IMR-90 (cell line): ENCODE measurements around the gene IGSF8. TPM values are rescaled to one million over a fixed set of nuclear protein-coding genes. Genes with fewer than 3 reads are reported as not detected.

Experiments
- ATAC-seq: fragments of 200-7000 bp; cut with Tn5 transposase; 2 replicates; pipeline ENCODE4 v1.9.1; 2020; ENCODE audit warnings: low read depth, mild to moderate bottlenecking, moderate library complexity
- BruUV-seq: library from RNA; stranded (reverse); fragments of 400-500 nt; replicated peaks from 2 replicates; lab custom pipeline; 2021; lab: Mats Ljungman, UMichigan
- CTCF ChIA-PET: fragments of 300-600 bp; formaldehyde crosslinking; extraction: SDS; loops from one replicate; lab custom pipeline; 2021; ENCODE audit warnings: antibody characterized with exemption; lab: Yijun Ruan, JAX
- POLR2A ChIA-PET: fragments of 300-600 bp; sonication (Branson Sonifier 250); formaldehyde crosslinking; loops from one replicate; lab custom pipeline; 2022; ENCODE audit warnings: antibody characterized with exemption; ENCODE audit not compliant: unreplicated experiment; lab: Charles Lee
- DNase-seq: peaks from one replicate; pipeline ENCODE4 v3.0.0; 2013
- H2AFZ ChIP-seq: replicated peaks from 2 replicates; pipeline ENCODE3; 2013; ENCODE audit warnings: low read length, mild to moderate bottlenecking; ENCODE audit not compliant: poor library complexity
- H2AK5ac ChIP-seq: 2 replicates; pipeline ENCODE4 v1.6.1; 2013; ENCODE audit warnings: low read depth, low read length, inconsistent platforms
- H2AK9ac ChIP-seq: replicated peaks from 2 replicates; pipeline ENCODE3; 2013; ENCODE audit warnings: mild to moderate bottlenecking, low read depth, low read length, moderate library complexity; ENCODE audit not compliant: poor library complexity
- H2BK120ac ChIP-seq: 2 replicates; pipeline ENCODE4 v1.6.1; 2013; ENCODE audit warnings: low read depth, low read length, inconsistent platforms
- H2BK15ac ChIP-seq: 3 replicates; pipeline ENCODE4 v1.6.1; 2013; ENCODE audit warnings: low read depth, low read length, inconsistent platforms
- H2BK20ac ChIP-seq: 2 replicates; pipeline ENCODE4 v1.6.1; 2013; ENCODE audit warnings: low read depth, mild to moderate bottlenecking, inconsistent platforms, low read length, moderate library complexity
- H2BK5ac ChIP-seq: 2 replicates; pipeline ENCODE4 v1.6.1; 2013; ENCODE audit warnings: mild to moderate bottlenecking, low read depth, low read length, inconsistent platforms; ENCODE audit not compliant: poor library complexity, severe bottlenecking
- H3K14ac ChIP-seq: replicated peaks from 2 replicates; pipeline ENCODE4 v1.6.1; 2013; ENCODE audit warnings: low read depth, low read length, inconsistent platforms
- H3K18ac ChIP-seq: 2 replicates; pipeline ENCODE4 v1.6.1; 2013; ENCODE audit warnings: low read depth, low read length, control low read depth
- H3K23ac ChIP-seq: 2 replicates; pipeline ENCODE4 v1.6.1; 2013; ENCODE audit warnings: low read depth, low read length, inconsistent platforms
- H3K27ac ChIP-seq: 2 replicates; pipeline ENCODE4 v1.5.1; 2013; ENCODE audit warnings: mild to moderate bottlenecking, control low read depth, low read length; ENCODE audit not compliant: insufficient read depth
- H3K27me3 ChIP-seq: 2 replicates; pipeline ENCODE4 v1.6.1; 2013; ENCODE audit warnings: low read length; ENCODE audit not compliant: control insufficient read depth, insufficient read depth
- H3K36me3 ChIP-seq: 2 replicates; pipeline ENCODE4 v1.6.1; 2013; ENCODE audit warnings: low read length, mixed read lengths; ENCODE audit not compliant: control insufficient read depth, insufficient read depth
- H3K4ac ChIP-seq: 2 replicates; pipeline ENCODE4 v1.6.1; 2013; ENCODE audit warnings: low read depth, low read length, inconsistent platforms
- H3K4me1 ChIP-seq: 2 replicates; pipeline ENCODE4 v1.6.1; 2013; ENCODE audit warnings: low read length, mixed read lengths; ENCODE audit not compliant: control insufficient read depth, insufficient read depth
- H3K4me2 ChIP-seq: 2 replicates; pipeline ENCODE4 v1.6.1; 2013; ENCODE audit warnings: low read depth, mild to moderate bottlenecking, control low read depth, low read length, moderate library complexity
- H3K4me3 ChIP-seq: 2 replicates; pipeline ENCODE4 v1.5.1; 2013; ENCODE audit warnings: low read depth, mild to moderate bottlenecking, control low read depth, low read length, moderate library complexity; ENCODE audit not compliant: insufficient read depth
- H3K56ac ChIP-seq: 2 replicates; pipeline ENCODE4 v1.6.1; 2013; ENCODE audit warnings: low read length, inconsistent platforms; ENCODE audit not compliant: insufficient read depth; ENCODE audit errors: extremely low read depth
- H3K79me1 ChIP-seq, 2 experiments: 2 replicates each; pipeline ENCODE4 v1.6.1; 2013; ENCODE audit warnings: low read length in 2 of 2, inconsistent platforms in 1 of 2, low read depth in 1 of 2
- H3K9ac ChIP-seq: 2 replicates; pipeline ENCODE4 v1.6.1; 2013; ENCODE audit warnings: low read depth, low read length, control low read depth
- H3K9me1 ChIP-seq: 2 replicates; pipeline ENCODE4 v1.6.1; 2013; ENCODE audit warnings: low read length, inconsistent platforms; ENCODE audit not compliant: insufficient read depth
- H3K9me3 ChIP-seq: 2 replicates; pipeline ENCODE4 v1.6.1; 2013; ENCODE audit warnings: low read length; ENCODE audit not compliant: control insufficient read depth, insufficient read depth
- H4K20me1 ChIP-seq: 2 replicates; pipeline ENCODE4 v1.6.1; 2013; ENCODE audit warnings: low read length, inconsistent platforms; ENCODE audit not compliant: insufficient read depth
- H4K5ac ChIP-seq: 2 replicates; pipeline ENCODE4 v1.6.1; 2013; ENCODE audit warnings: mild to moderate bottlenecking, low read depth, low read length, control low read depth
- H4K8ac ChIP-seq, 2 experiments: 2 replicates each; pipeline ENCODE4 v1.6.1; 2013; ENCODE audit warnings: low read depth in 2 of 2, low read length in 2 of 2, control low read depth in 1 of 2, inconsistent platforms in 1 of 2
- H4K91ac ChIP-seq: 2 replicates; pipeline ENCODE4 v1.6.1; 2013; ENCODE audit warnings: low read depth, low read length, inconsistent platforms; ENCODE audit not compliant: insufficient read depth
- CEBPB ChIP-seq: IDR thresholded peaks from 2 replicates; pipeline ENCODE4 v1.6.1; 2012; ENCODE audit warnings: low read depth, low read length, improper control_type of control experiment
- FOS ChIP-seq: fragments of 150-350 bp; IDR thresholded peaks from 2 replicates; pipeline ENCODE4 v1.6.1; 2016; ENCODE audit warnings: low read depth, low read length
- MAZ ChIP-seq: IDR thresholded peaks from 2 replicates; pipeline ENCODE4 v1.6.1; 2012; ENCODE audit warnings: low read depth, mild to moderate bottlenecking, low read length, improper control_type of control experiment, moderate library complexity, borderline replicate concordance
- SMC3 ChIP-seq: fragments of 150-350 bp; IDR thresholded peaks from 2 replicates; pipeline ENCODE4 v1.6.1; 2016; ENCODE audit warnings: low read depth, mild to moderate bottlenecking, antibody characterized with exemption, low read length, moderate library complexity
- WGBS, 2 experiments: methylation state at CpG; one replicate each; pipeline versions ENCODE4 v1.1.5 to v1.1.7; 2013; ENCODE audit warnings: missing lambda C conversion rate in 2 of 2; ENCODE audit not compliant: insufficient read length in 1 of 2; ENCODE audit errors: extremely low coverage in 2 of 2; 5-methylcytosine and 5-hydroxymethylcytosine counted together
- dilution Hi-C: fragments of 300-500 bp; cut with HindIII; formaldehyde crosslinking; loops from one replicate; pipeline ENCODE4 v1.14.3; 2018; ENCODE audit warnings: low sequenced_read_pairs; ENCODE audit not compliant: unreplicated experiment
- in situ Hi-C: fragments of 300-500 bp; cut with MboI; formaldehyde crosslinking; loops from 3 replicates; pipeline ENCODE4 v1.14.3; 2019; ENCODE audit warnings: low sequenced_read_pairs, inconsistent platforms, mixed read lengths
- intact Hi-C: fragments of 100-400 bp; cut with micrococcal nuclease; formaldehyde crosslinking; loops from 2 replicates; pipeline ENCODE4 v1.10.0; 2022
- polyA plus RNA-seq, 3 experiments: library from polyadenylated mRNA; depleted of rRNA; stranded (reverse); fragments of >200 nt; gene quantifications; 2 replicates each; pipeline ENCODE4 v1.2.3, GENCODE V29; 2012; ENCODE audit warnings: low replicate concordance in 1 of 3
- total RNA-seq: library from RNA; depleted of rRNA; stranded (reverse); fragments of >200 nt; gene quantifications from 2 replicates; pipeline ENCODE4 v1.2.3, GENCODE V29; 2012
- TF ChIP-seq, protein P1 (sequence below): fragments of 150-350 bp; IDR thresholded peaks from 2 replicates; pipeline ENCODE4 v1.6.1; 2016; ENCODE audit warnings: low read depth, mild to moderate bottlenecking, low read length, moderate library complexity, borderline replicate concordance

The IGSF8 gene
- total and polyA plus RNA-seq, 2 of the 4 experiments (the other 2 are of a cell fraction), result 8.8 to 25.2 TPM

- Histone ChIP-seq H2AK9ac (no peak overlapping the region), H2AFZ (no peak overlapping the region), H3K4ac (no peak overlapping the region), H2AK5ac (no peak overlapping the region), H3K9me3 (no peaks in the 10 kb centered on the region), H3K14ac (no peak overlapping the region), H2BK120ac (no peak overlapping the region), H4K91ac (no peak overlapping the region), H3K4me3 (no peak overlapping the region), H4K5ac (no peak overlapping the region), H3K79me1 (no peaks in the 10 kb centered on the region), H3K4me2 (no peak overlapping the region), H3K27ac (no peak overlapping the region), H2BK15ac (no peak overlapping the region), H3K36me3 (no peaks in the 10 kb centered on the region), H3K56ac (no peak overlapping the region), H3K9ac (no peak overlapping the region), H3K27me3 (peaks cover 53% of the 10 kb centered on the region), H2BK5ac (no peak overlapping the region), H3K23ac (no peak overlapping the region), H4K8ac (no peak overlapping the region), H3K9me1 (no peaks in the 10 kb centered on the region), H3K4me1 (no peaks in the 10 kb centered on the region), H2BK20ac (no peak overlapping the region), H3K18ac (no peak overlapping the region), H4K20me1 (no peaks in the 10 kb centered on the region)
- POLR2A ChIA-PET, result no interaction called here
- in situ Hi-C loops, result no loop called here
- DNase-seq (no peak), ATAC-seq (no peak)
- intact Hi-C loops, result no loop called here
- dilution Hi-C loops, result no loop called here
- no peak for TF ChIP-seq CEBPB
- TF ChIP-seq, protein P1, sequence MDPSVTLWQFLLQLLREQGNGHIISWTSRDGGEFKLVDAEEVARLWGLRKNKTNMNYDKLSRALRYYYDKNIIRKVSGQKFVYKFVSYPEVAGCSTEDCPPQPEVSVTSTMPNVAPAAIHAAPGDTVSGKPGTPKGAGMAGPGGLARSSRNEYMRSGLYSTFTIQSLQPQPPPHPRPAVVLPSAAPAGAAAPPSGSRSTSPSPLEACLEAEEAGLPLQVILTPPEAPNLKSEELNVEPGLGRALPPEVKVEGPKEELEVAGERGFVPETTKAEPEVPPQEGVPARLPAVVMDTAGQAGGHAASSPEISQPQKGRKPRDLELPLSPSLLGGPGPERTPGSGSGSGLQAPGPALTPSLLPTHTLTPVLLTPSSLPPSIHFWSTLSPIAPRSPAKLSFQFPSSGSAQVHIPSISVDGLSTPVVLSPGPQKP, result no peak
- no peak for TF ChIP-seq MAZ
- TF ChIP-seq SMC3, result no peak
- TF ChIP-seq FOS, result no peak
- 60% methylated on average over 1 of the region's 3 CpGs; no CpG with 5 or more reads in 1 of the 2 experiments for WGBS, 2 experiments
- no TSS peak for BruUV-seq
- CTCF ChIA-PET, result interaction anchor here (1.0 kb wide), 1 partner anchor 29 kb away, joined by 3 read pairs; no protein-coding TSS in a partner anchor
These were observed 49.3 kb downstream of the IGSF8 start for GRCh38 chr1:160049101-160049500.
